Mucosa of rectum (tissue), 2 donors: ENCODE measurements around the gene MYH6.
"Not testable (repeated sequence)": the region's sequence is repeated elsewhere in the genome, so short reads cannot be mapped to it uniquely, and the experiment has no call there.

ENCODE experiments used
- H3K27ac ChIP-seq, 2 donors: one replicate each; pipeline ENCODE4 v1.7.0; 2013; ENCODE audit warnings: inconsistent platforms in 2 of 2, low read depth in 2 of 2, low read length in 2 of 2
- H3K27me3 ChIP-seq, 2 donors: one replicate each; pipeline ENCODE4 v1.7.0; 2013; ENCODE audit warnings: low read length in 2 of 2; ENCODE audit not compliant: control insufficient read depth in 2 of 2, insufficient read depth in 2 of 2
- H3K36me3 ChIP-seq, 2 donors: one replicate each; pipeline ENCODE4 v1.7.0; 2013; ENCODE audit warnings: low read length in 2 of 2; ENCODE audit not compliant: control insufficient read depth in 2 of 2, insufficient read depth in 2 of 2
- H3K4me1 ChIP-seq, 2 donors: one replicate each; pipeline ENCODE4 v1.7.0; 2013; ENCODE audit warnings: low read length in 2 of 2, mild to moderate bottlenecking in 1 of 2; ENCODE audit not compliant: control insufficient read depth in 2 of 2, insufficient read depth in 2 of 2
- H3K4me3 ChIP-seq, 2 donors: one replicate each; pipeline ENCODE4 v1.7.0; 2013; ENCODE audit warnings: low read length in 2 of 2
- H3K9ac ChIP-seq, 2 donors: one replicate each; pipeline ENCODE4 v1.7.0; 2013; ENCODE audit warnings: low read length in 2 of 2, low read depth in 1 of 2, mild to moderate bottlenecking in 1 of 2
- H3K9me3 ChIP-seq, 2 donors: one replicate each; pipeline ENCODE4 v1.7.0; 2013; ENCODE audit warnings: low read length in 2 of 2; ENCODE audit not compliant: control insufficient read depth in 2 of 2
- donor health status: healthy.
- donor health status: Normal muscosa, but diverticular disease.

MYH6 gene

GRCh38 chr14:23396126-23396525 is 11.9 kb downstream of the MYH6 start:
- Histone ChIP-seq H3K4me3 (no peak overlapping the region), H3K4me1 (no peaks in the 10 kb centered on the region), H3K9me3 (no peaks in the 10 kb centered on the region), H3K9ac (no peak overlapping the region), H3K36me3 (no peaks in the 10 kb centered on the region), H3K27me3 (no peaks in the 10 kb centered on the region), H3K27ac (no peak overlapping the region)

- Histone ChIP-seq H3K4me1 (no peaks in the 10 kb centered on the region), H3K9ac (no peak overlapping the region), H3K36me3 (no peaks in the 10 kb centered on the region), H3K27ac (no peak overlapping the region), H3K4me3 (no peak overlapping the region), H3K9me3 (no peaks in the 10 kb centered on the region), H3K27me3 (no peaks in the 10 kb centered on the region)
These were observed 15.5 kb downstream of the MYH6 start for GRCh38 chr14:23392613-23393012.

GRCh38 chr14:23389871-23390270 is 18.2 kb downstream of the MYH6 start:
- not testable (repeated sequence) for H3K27ac ChIP-seq

GRCh38 chr14:23389396-23389795 is 18.7 kb downstream of the MYH6 start:
- Histone ChIP-seq H3K4me3 (no peak overlapping the region), H3K9me3 (no peaks in the 10 kb centered on the region), H3K27me3 (no peaks in the 10 kb centered on the region), H3K27ac (no peak overlapping the region), H3K9ac (no peak overlapping the region), H3K36me3 (no peaks in the 10 kb centered on the region), H3K4me1 (no peaks in the 10 kb centered on the region)

More at GRCh38 chr14:23389871-23390270, 18.2 kb downstream of the MYH6 start:
- not testable (repeated sequence) for H3K9ac ChIP-seq, H3K36me3 ChIP-seq, H3K4me3 ChIP-seq, H3K9me3 ChIP-seq, H3K27me3 ChIP-seq, H3K4me1 ChIP-seq

GRCh38 chr14:23388996-23389395 is 19.1 kb downstream of the MYH6 start:
- Histone ChIP-seq H3K9ac (no peak overlapping the region), H3K27me3 (no peaks in the 10 kb centered on the region), H3K27ac (no peak overlapping the region), H3K36me3 (no peaks in the 10 kb centered on the region), H3K4me3 (no peak overlapping the region), H3K9me3 (no peaks in the 10 kb centered on the region), H3K4me1 (no peaks in the 10 kb centered on the region)

- Histone ChIP-seq H3K4me1 (no peaks in the 10 kb centered on the region), H3K36me3 (no peaks in the 10 kb centered on the region), H3K4me3 (no peak overlapping the region), H3K9me3 (no peaks in the 10 kb centered on the region), H3K9ac (no peak overlapping the region), H3K27me3 (no peaks in the 10 kb centered on the region), H3K27ac (no peak overlapping the region)
These were observed 19.9 kb downstream of the MYH6 start for GRCh38 chr14:23387916-23388882.

- Histone ChIP-seq H3K27me3 (no peaks in the 10 kb centered on the region), H3K9ac (no peak overlapping the region), H3K4me3 (no peak overlapping the region), H3K27ac (no peak overlapping the region), H3K36me3 (no peaks in the 10 kb centered on the region), H3K9me3 (no peaks in the 10 kb centered on the region), H3K4me1 (no peaks in the 10 kb centered on the region)
These were observed 21.1 kb downstream of the MYH6 start for GRCh38 chr14:23386999-23387398.

- not testable (repeated sequence) for H3K27me3 ChIP-seq, H3K4me3 ChIP-seq, H3K9me3 ChIP-seq, H3K27ac ChIP-seq, H3K9ac ChIP-seq, H3K36me3 ChIP-seq, H3K4me1 ChIP-seq
These were observed 21.8 kb downstream of the MYH6 start for GRCh38 chr14:23386266-23386657.

GRCh38 chr14:23385642-23386265 is 22.3 kb downstream of the MYH6 start:
- no peak overlapping the region for H3K27ac ChIP-seq

GRCh38 chr14:23385244-23385641 is 22.8 kb downstream of the MYH6 start:
- H3K27me3 ChIP-seq: no peaks in the 10 kb centered on the region
- H3K36me3 ChIP-seq: no peaks in the 10 kb centered on the region
- H3K4me1 ChIP-seq: peaks cover 0 to 3% of the 10 kb centered on the region in 2 donors
- no peak overlapping the region for H3K27ac ChIP-seq
- no peaks in the 10 kb centered on the region for H3K9me3 ChIP-seq
- H3K4me3 ChIP-seq: no peak overlapping the region
- H3K9ac ChIP-seq: no peak overlapping the region

More at GRCh38 chr14:23385642-23386265, 22.3 kb downstream of the MYH6 start:
- Histone ChIP-seq H3K4me3 (no peak overlapping the region), H3K4me1 (no peaks in the 10 kb centered on the region), H3K9me3 (no peaks in the 10 kb centered on the region), H3K27me3 (no peaks in the 10 kb centered on the region), H3K9ac (no peak overlapping the region), H3K36me3 (no peaks in the 10 kb centered on the region)
